Measurements from ENCODE around the gene PTRHD1.

The PTRHD1 gene

DNA sequence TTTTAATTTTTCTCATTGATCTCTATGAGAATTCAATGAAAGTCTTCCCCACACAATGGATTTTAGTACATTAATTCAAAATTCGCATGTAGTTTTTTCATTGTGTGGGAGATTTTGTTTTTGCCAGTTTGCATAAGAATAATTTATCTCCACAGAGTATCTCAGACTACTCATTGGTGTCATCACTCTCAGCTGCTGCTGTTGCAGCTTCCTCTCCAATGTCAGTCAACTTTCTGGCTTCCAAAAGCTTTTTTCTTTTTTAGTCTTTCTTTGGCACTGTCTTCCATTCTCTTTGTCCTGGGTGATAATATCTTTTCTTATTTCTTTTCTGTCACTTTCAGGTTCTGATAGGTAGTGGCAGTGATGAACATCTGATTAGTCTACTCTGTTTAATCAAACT lies 50.5 kb downstream of the PTRHD1 start:
- TF ChIP-seq, protein P1, sequence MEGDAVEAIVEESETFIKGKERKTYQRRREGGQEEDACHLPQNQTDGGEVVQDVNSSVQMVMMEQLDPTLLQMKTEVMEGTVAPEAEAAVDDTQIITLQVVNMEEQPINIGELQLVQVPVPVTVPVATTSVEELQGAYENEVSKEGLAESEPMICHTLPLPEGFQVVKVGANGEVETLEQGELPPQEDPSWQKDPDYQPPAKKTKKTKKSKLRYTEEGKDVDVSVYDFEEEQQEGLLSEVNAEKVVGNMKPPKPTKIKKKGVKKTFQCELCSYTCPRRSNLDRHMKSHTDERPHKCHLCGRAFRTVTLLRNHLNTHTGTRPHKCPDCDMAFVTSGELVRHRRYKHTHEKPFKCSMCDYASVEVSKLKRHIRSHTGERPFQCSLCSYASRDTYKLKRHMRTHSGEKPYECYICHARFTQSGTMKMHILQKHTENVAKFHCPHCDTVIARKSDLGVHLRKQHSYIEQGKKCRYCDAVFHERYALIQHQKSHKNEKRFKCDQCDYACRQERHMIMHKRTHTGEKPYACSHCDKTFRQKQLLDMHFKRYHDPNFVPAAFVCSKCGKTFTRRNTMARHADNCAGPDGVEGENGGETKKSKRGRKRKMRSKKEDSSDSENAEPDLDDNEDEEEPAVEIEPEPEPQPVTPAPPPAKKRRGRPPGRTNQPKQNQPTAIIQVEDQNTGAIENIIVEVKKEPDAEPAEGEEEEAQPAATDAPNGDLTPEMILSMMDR (IDR thresholded peaks at IDR 0.05; ENCODE audit: low read depth, low read length, missing control alignments) = no peak

DNA sequence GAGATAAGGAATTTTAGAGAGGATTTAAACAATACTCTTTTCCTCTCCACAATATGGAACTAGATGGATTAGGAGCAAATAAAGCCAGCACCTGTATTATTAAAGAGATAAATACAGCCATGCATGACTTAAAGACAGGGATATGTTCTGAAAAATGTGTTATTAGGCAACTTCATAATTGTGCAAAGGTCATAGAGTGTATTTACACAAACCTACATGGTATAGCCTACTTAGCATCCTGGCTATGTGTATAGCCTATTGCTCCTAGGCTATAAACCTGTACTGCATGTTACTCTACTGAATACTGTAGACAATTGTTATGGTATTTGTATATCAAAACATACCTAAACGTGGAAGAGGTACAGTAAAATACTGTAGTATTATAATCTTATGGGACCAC lies 53.0 kb downstream of the PTRHD1 start:
- H3K4me3 ChIP-seq (ENCODE audit: low read depth, low read length) = no peak overlapping the region
- TF ChIP-seq, protein P1 (IDR thresholded peaks at IDR 0.05; ENCODE audit: low read depth, low read length, missing control alignments) = no peak
- DNase-seq (ENCODE audit: low read depth) = no peak

More for the DNA sequence above, 50.5 kb downstream of the PTRHD1 start:
- no peak overlapping the region for H3K4me3 ChIP-seq (ENCODE audit: low read depth, low read length)
- DNase-seq (ENCODE audit: low read depth) = no peak

Measured in GM12864 (cell line).